Activated naive CD4-positive, alpha-beta T cell treated with Interleukin-2 at 50 U/mL for 16 hours (primary cell): ENCODE data around the gene MDP1.
A peak's percentile ranks its signal among the peaks of the same experiment; 100 is the strongest.

Source experiments
- DNase-seq: peaks from one replicate; pipeline ENCODE4 v3.0.0-alpha.2; 2020

MDP1 gene

DNA sequence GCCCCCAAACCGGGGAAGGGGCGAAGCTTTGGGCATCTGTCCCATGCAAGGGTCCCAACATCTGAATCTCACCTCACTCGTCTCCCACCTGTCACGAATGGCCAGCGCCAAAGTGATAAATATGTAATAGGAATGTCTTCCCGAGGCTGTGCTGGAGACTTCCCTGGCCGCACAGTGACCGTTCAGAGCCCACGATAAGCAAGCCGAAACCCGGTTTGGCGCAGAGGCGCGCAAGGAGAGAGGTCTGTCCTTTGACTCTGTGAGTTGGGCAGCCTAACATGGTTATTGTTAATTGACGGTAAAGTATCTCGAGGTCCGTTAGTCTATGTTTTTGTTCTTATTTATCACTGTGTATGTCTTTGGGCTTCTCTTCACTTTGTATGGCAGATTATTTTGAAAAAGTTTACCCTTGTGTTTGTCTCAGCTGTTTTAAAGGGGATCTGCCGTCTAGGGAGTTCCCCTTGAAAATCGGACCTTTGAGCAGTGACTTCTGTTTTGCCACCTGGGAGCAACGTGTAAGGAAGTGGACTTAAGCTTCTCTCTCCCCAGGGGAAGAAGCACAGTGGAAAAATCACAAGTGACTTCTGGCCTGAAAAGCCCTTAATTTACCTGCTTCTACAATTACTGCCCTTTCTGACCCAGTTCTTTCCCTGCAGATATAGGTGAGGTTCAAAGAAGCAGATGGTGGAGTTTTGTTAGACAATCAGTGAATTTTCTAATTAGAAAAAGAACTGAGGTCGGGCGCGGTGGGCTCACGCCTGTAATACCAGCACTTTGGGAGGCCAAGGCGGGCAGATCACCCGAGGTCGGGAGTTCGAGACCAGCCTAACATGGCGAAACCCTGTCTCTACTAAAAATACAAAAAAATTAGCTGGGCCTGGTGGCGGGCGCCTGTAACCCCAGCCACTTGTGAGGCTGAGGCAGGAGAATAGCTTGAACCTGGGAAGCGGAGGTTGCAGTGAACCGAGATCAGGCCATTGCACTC, 19.5 kb downstream of the MDP1 start:
- no peak for DNase-seq

DNA sequence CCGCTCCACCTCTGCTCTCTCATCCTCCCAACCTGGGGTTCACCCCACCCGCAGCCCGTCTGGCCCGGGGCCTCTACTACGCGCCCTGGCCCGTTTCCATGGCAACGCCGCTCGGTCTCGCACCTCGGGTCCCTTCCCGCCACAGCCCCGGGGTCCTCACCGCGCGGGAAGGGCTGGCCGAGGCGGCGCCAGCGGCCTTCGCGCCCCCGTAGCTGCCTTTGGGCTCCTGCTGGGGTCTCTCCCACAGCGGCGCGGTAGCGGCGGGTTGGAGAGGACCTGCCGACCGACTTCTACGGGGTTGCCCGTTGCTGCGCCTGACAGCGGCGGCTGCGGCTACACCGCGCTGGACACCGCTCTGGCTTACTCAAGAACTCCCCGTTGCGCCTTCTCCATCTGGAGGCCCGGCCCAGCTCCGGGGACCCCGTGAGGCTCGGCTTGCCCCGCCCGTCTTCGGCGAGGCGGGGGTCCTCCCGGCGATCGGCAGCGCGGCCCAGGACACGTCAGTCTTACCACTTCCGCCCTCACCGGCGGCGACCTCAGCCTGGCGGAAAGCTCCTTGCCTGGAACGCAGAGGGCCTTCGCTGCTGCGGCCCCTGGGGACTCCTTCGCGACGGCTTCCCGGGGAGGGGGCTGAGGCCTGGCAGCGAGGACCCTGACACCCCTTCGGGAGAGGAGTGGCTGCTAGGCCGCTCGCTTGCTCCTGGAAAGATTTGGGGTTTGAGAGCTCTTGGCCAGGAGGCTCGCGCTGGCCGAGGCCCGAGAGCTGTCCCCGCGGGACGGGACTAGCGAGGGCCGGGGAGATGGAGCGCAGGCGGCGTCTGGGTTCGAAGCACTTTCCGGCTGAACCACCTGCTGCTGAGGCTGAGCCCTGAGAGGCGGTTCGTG, 20.4 kb downstream of the MDP1 start, which contains the start of gene TM9SF1:
Gene TM9SF1, minus strand, starts transcription at position 256 of the 885 bp plus-strand sequence. CDS start 422 bp downstream, outside the sequence.
- peak; percentile 88 for DNase-seq

GRCh38 chr14:24194873-24195185, 21.0 kb downstream of the MDP1 start:
- DNase-seq: no peak

DNA sequence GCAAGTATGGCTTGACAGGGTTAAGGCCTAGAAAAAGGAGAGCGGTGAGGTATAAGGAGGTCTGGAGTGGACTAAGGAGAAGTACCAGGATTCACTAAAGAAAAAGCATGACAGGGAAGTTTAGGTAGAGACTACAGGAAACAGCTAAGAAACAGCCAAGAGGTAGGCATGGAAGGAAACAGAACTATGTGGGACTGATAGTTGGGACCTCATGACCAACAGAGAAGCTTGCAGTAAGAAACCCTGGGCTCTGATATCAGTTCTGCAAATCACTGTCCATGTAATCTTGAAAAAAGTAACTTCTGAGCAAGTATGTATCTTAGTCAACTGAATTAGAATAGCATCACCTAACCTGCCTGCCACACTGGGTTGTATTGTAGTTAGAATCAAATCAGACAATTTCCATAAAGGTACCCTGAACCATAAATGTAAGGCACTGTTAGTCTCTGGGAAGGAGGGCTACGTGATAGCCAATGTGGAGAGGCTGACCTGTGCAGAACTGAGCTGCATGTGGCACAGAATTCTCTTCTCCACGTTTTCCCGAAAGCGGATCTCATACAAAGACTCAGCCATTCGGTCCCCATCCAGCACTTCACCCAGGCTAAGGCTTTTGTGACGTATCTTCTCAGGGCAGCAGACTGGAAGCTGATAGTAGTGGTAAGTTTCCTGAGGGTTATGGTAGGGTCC, 21.5 kb downstream of the MDP1 start:
- no peak for DNase-seq

- DNase-seq: no peak
Measured at GRCh38 chr14:24192933-24193332, 22.9 kb downstream of the MDP1 start.

DNA sequence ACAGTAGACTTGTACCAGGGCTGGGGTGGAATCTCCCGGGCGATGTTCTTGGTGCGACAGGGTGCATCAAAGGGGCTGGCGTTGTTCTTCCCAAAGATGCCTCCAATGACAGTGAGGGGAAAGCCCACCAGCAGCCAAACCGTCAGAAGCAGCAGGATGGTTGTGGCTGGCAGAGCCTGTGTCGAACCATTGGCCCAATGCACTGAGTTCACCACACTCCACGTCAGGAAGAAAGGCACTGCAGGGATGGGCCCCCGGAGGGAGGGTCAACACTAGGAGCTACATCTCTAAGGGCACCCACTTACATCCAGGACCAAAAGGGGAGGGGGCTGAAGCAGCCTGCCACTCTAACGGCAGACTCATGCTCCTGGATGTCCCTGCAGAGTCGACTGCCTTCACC, 25.4 kb downstream of the MDP1 start:
- DNase-seq: no peak

- DNase-seq: no peak
Measured at GRCh38 chr14:24189460-24189859, 26.4 kb downstream of the MDP1 start.

GRCh38 chr14:24189059-24189375, 26.8 kb downstream of the MDP1 start:
- no peak for DNase-seq

- peak; percentile 95 for DNase-seq
Measured at GRCh38 chr14:24188251-24189058, 27.4 kb downstream of the MDP1 start, which contains the start of gene IPO4. Gene IPO4, minus strand, starts transcription at chr14:24188816. Its CDS starts 29 bp downstream, at chr14:24188787.

- no peak for DNase-seq
Measured at GRCh38 chr14:24187539-24187915, 28.3 kb downstream of the MDP1 start.

- DNase-seq: no peak
Measured at GRCh38 chr14:24186831-24187538, 28.9 kb downstream of the MDP1 start.

DNA sequence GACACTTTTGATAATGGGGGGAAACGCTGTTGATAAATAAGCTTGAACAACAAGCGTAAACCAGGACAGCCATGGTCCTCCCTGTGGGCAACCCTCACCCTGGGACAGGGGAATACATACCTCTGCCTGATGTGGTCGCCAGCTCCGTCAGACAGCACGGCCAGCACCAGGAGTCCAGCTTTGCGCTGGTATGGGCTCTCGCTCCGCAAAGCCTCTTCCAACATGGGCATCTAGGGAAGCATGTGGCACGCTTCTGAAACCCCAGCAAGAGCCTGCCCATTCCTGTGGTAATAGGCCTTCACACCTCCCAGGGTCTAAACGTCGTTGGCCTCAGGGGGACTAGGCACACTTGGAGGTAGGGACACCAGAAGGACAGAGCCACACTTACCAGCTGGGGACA, 30.1 kb downstream of the MDP1 start:
- DNase-seq: no peak

DNA sequence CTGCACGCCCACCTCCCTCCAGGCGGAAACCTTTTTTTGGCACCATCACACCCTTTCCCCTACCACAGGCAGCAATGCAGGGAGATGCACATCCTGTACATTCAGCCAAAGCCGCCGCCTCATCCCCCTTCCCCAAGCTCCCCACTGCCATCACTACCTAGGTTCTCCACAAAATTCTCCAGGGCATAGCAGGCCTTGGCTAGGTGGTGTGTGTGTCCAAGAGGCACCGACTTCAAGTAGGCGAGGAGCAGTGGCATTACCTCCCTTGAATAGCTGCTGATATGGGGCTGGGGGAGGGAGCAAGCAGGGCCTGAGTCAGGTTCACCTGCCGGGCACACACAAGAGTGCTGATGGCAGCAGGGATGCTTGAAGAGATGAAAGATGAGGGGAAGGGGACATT, 30.8 kb downstream of the MDP1 start:
- DNase-seq: no peak

DNA sequence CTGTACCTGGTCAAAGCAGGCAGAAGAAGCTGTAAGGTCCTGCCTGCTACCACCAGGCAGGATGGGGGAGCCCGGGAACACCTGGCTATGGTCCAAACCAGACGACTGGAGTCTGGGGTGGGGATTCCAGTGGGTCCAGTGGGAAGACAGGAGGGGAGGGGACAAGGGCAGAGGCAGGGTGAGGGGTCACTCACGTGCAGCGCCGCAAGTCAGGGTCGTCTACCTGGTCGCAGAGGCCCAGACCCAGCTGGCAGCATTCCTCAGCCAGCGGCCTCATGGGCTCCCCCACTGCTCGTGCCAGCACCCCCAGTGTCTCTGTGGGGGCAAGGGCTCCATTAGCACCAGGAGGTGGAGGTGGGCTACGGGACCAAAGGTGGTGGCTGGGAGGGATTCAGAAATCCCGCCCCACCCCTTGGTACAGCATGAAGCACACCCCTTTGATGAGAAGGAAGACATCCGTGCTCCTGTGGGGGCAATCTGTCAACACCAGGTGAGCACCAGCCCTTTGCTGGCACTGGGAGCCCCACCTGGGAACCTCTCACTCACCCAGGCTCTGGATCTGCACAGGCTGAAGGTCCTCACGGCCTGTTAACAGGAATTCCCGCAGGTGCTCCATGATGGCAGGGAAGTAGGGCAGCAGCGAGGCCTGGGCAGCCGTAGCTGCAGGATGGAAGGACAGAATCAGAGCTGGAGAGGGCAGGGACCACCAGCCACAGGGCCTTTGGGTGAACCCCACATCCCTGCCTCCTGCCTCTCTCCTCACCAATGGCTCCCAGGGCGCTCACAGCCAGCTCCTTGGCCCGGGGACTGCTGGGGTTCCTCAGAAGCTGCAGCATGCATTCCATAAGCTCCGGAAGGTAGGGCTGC, 31.5 kb downstream of the MDP1 start:
- DNase-seq: no peak

GRCh38 chr14:24183014-24183481, 32.8 kb downstream of the MDP1 start:
- no peak for DNase-seq

GRCh38 chr14:24182110-24182882, 33.6 kb downstream of the MDP1 start:
- DNase-seq: no peak

DNA sequence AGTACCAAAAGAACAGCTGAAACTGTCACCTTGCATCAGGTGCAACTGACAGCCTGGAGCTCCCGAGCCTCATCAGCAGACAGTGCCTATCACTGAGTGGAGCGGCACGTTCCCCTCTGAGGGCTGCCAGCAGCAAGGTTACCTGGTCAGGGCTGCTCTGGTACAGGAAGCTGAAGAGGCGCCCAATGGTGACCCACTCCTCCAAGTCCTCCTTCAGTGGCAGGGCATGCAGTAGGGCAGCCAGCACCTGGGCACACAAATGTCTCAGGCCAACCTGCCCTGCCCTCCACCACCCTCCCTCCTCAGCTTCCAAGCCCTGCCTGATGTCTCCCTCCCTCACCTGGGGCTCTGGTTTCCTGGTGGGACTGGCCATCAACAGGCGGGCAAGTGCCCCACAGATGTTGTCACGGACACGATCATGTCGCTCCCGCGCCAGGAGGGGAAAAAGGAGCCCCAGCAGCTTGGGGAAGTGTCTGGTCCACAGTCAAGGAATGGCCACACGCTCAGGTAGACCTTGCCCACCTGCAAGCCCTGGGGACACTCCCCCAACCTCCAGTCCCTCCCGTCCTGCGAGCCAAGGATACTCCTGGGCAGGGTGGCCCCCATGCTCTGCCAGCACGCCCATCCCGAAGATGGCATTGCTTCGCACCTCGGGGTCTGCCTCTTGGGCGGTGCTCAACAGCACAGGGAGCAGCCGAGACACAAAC, 34.3 kb downstream of the MDP1 start:
- DNase-seq: no peak

DNA sequence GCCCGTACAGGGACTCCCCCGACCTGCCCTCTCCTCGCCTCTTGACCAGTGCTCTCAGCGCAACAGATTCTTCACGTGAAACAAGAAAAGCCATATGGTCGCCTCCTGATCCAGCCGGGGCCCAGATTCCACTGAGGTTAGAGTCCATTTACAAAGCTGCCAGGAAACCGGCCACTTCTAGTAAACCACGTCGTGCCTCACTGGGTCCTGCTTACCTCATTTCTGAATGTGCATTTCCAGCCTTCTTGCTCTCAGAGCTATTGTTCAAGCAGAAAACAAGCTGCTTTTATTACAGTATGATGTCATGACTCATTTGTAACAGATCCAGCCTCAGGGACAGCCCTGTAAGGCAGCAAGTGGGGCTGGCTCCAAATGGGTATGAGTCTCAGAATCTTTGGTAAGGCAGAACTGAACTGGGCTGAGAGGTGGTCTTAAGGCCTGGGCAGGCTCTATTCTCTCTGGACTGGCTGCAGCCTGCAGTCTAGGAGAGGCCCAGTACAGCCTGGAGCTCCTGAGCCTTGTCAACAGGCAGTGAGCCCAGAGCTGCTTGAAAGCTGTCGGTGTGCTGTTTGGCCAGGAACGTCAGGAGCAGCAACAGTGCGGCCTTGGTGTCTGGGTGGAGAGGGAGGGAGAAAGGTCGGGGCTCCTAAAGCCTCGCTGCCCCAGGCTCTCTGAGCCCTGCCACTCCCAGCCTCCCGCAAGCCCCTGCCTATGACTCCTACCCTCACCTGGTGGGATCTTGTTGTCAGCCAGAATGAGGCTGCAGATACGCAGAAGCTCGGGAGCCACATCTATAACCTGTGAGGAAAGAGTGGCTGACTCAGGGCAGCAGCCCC, 35.7 kb downstream of the MDP1 start:
- DNase-seq: no peak
